ENCODE data around the gene GSG1.

- TF ChIP-seq CTCF (IDR thresholded peaks at IDR 0.05 in 8 of 11, conservative IDR thresholded peaks at IDR 0.05 in 3 of 11): no peak
- no peak for TF ChIP-seq POLR2A (IDR thresholded peaks at IDR 0.05)
- no peak for TF ChIP-seq POLR2AphosphoS5 (IDR thresholded peaks at IDR 0.05)
Observed at GRCh38 chr12:13036881-13037280, 66.6 kb downstream of the GSG1 start.

Data from spleen (tissue), 7 donors.